A172 (cell line): ENCODE results near the gene PHF3. TPM values are rescaled to one million over a fixed set of nuclear protein-coding genes. Genes with fewer than 3 reads are reported as not detected.

ENCODE experiments used
- DNase-seq: peaks from one replicate; pipeline ENCODE4 v3.0.0-alpha.2; 2015; ENCODE audit warnings: low spot score
- total RNA-seq: library from RNA; depleted of rRNA; stranded (reverse); fragments of >200 nt; shearing (Covaris generic); gene quantifications from 2 replicates; pipeline ENCODE4 v1.2.3, GENCODE V29; 2014; rRNA removed

PHF3 gene
- total RNA-seq, 1 experiment from 2014 or later, result 41.9 TPM

DNA sequence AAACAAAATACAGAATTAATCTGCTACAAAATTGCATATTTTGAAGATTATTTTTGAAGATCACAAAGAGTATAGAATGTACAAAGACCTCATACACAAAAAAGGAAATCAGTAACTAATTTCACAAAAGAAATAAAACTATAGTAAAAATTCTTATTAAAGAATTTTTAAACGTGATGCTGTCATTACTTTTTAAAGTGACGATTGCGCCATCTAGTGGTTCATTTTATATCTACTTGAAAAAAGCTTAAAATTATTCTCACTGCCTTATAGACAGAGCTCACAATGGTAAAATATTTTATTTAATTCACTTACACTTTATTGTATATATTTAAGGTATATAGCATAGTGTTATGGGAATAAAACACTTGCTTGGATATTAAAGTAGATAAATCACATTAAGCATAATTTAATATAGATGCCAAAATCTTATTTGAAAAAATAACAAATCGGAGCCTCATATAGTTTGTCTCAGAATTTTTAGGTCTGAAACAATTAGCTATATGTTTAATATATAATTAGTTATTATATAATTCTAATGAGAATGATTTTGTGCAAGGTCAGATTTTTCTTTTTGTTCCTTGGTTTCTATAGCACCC lies 128.8 kb downstream of the PHF3 start:
- peak; percentile 26 for DNase-seq

Other genes starting within 250 kb of the PHF3 start
- 13.5 and 14.4 TPM in 2 replicates for gene PTP4A1, start 63.3 kb upstream of the PHF3 start, total RNA-seq